NB4 (cell line): Measurements from ENCODE around the gene CDK14.

Experiments
- DNase-seq: peaks from one replicate; pipeline ENCODE4 v3.0.0; 2010; ENCODE audit warnings: low read depth
- H3K4me3 ChIP-seq: one replicate; pipeline ENCODE4 v1.5.1; 2011; ENCODE audit warnings: mild to moderate bottlenecking, low read depth, low read length, moderate library complexity
- MYC ChIP-seq: IDR thresholded peaks from 2 replicates; pipeline ENCODE4 v1.6.1; 2011; ENCODE audit warnings: low read depth, low read length
- POLR2A ChIP-seq: IDR thresholded peaks from 2 replicates; pipeline ENCODE4 v1.6.1; 2011; ENCODE audit warnings: mild to moderate bottlenecking; ENCODE audit not compliant: insufficient read length; ENCODE audit errors: extremely low read depth
- TF ChIP-seq, protein P1 (sequence below): IDR thresholded peaks from 2 replicates; pipeline ENCODE4 v1.6.1; 2011; ENCODE audit warnings: low read depth, low read length
- TF ChIP-seq, protein P2 (sequence below): IDR thresholded peaks from one replicate; pipeline ENCODE4 v1.5.1; 2012; ENCODE audit warnings: low read depth, low read length

CDK14 gene

DNA sequence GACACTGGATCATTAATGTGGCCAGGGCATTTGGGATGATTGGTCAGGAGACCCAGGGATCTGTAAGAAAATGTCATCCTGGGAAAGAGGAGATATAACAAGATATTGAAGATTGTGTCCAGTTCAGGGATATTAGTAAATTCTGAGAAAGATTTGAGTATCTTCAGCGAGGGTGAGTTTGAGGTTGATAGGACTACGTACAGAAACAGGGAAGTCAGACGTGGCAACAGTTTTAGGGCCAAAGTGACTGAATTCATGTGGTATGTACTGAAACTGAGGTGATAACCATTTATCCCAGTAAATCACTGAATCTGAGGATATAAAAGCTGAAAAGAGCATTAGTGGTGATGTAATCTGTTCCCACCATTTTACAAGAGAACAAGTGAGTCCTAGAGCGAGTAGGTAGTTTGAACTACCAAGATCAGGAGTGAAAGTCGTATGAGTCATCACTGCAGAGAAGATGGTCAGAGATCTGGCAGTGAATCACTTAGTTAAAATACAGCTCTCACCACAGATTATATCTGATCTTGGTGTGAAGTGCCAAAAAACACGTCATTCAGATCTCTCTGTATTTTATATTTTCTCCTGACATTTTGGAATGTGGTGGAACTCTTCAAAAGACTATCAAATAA, 220.5 kb downstream of the CDK14 start:
- peak; percentile 83 for DNase-seq
- H3K4me3 ChIP-seq, result no peak overlapping the region
- TF ChIP-seq, protein P1, sequence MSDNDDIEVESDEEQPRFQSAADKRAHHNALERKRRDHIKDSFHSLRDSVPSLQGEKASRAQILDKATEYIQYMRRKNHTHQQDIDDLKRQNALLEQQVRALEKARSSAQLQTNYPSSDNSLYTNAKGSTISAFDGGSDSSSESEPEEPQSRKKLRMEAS, result no peak

DNA sequence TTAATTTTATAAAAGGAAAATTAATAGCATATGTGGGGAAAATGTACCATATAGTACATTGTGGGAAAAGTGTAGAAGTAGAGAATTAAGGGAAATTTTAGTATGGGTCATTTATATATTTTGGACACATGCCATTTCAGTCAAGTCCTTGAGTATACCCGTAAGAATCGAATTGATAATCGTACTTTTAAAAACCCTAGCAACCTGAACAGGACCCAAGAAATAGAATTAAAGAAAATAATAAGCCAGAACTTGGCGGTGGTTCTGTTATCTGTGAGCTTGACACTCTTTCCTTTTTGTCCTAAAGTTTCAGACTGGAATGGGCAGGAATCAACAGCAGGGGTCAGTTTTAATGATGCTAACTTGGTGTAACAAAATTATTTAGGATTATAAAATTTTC, 221.0 kb downstream of the CDK14 start:
- TF ChIP-seq, protein P2, sequence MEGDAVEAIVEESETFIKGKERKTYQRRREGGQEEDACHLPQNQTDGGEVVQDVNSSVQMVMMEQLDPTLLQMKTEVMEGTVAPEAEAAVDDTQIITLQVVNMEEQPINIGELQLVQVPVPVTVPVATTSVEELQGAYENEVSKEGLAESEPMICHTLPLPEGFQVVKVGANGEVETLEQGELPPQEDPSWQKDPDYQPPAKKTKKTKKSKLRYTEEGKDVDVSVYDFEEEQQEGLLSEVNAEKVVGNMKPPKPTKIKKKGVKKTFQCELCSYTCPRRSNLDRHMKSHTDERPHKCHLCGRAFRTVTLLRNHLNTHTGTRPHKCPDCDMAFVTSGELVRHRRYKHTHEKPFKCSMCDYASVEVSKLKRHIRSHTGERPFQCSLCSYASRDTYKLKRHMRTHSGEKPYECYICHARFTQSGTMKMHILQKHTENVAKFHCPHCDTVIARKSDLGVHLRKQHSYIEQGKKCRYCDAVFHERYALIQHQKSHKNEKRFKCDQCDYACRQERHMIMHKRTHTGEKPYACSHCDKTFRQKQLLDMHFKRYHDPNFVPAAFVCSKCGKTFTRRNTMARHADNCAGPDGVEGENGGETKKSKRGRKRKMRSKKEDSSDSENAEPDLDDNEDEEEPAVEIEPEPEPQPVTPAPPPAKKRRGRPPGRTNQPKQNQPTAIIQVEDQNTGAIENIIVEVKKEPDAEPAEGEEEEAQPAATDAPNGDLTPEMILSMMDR, result no peak
- TF ChIP-seq POLR2A (no peak), MYC (no peak)
- TF ChIP-seq, protein P1, result no peak
- no peak overlapping the region for H3K4me3 ChIP-seq
- DNase-seq, result no peak

DNA sequence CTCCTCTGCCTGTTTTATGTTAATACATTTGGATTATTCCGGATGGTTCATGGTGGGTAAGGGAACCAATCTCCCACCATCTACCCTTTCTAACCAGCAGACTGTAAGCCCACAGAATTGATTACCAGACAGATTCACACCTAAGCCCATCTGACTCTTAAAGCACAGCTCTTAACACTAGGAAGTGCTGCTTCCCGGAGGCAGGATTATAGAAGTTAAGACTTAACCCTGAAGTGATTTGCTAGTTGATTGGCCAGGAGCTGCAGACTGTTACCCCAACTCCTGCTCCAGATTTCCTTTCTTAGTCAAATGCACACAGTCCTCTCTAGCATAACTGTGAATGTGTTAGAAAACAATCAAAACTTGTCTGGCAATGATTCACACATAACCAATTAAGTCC, 221.7 kb downstream of the CDK14 start:
- H3K4me3 ChIP-seq, result no peak overlapping the region
- DNase-seq, result no peak
- TF ChIP-seq POLR2A (no peak), MYC (no peak)
- TF ChIP-seq, protein P1, result no peak
- TF ChIP-seq, protein P2, result no peak

DNA sequence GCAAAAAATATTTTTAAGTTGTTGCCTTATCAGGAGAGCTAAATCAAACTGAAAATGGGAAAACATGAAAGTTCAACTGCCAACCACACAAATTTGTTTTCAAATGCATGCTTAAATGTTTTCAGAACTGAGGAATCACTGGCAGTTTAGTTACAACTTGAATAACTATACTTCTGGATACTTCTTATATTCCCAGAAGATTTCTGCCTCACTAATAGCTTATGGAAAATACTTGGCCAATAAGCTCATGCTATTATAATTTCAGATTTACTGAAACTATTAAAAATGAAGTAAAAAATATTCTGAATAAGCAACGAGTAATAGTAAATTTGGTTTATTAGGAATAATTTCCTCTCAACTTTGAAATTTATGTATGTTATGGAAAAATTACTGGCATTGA, 222.2 kb downstream of the CDK14 start:
- TF ChIP-seq, protein P2, result no peak
- TF ChIP-seq MYC, result no peak
- no peak for TF ChIP-seq POLR2A
- TF ChIP-seq, protein P1, result no peak
- no peak overlapping the region for H3K4me3 ChIP-seq
- no peak for DNase-seq

DNA sequence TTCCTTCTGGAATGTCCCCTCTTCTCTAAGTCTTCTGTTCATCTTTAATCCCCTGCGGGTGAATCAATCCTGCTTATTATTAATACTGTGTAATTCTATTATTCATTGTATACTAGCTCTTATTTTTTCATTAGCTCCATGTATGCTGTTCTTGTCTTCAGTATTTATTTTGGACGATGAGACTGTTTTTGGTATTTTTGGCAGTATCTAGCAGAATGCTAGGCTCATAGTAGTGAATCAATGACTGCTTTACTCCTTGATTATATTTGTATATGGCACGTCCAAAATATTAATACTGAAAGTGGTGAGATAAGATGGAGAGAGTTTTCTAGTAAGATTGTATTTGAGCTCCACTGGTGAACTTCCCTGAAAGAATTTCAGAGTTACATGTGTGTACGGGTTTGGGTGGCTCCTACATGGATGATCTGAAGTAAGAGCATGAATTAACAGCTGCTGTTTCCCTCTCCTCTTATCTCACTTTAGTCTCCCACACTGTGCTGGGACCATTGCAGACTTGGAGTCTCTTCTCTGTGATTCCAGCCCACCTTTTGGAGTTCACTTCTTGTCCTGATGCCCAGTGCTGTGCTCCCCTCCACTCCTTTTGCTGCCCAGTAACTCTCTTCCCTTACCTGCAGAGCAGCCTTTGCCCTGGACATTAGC, 226.0 kb downstream of the CDK14 start:
- TF ChIP-seq, protein P1, result no peak
- TF ChIP-seq POLR2A (no peak), MYC (no peak)
- TF ChIP-seq, protein P2, result no peak
- H3K4me3 ChIP-seq, result no peak overlapping the region
- DNase-seq, result no peak

DNA sequence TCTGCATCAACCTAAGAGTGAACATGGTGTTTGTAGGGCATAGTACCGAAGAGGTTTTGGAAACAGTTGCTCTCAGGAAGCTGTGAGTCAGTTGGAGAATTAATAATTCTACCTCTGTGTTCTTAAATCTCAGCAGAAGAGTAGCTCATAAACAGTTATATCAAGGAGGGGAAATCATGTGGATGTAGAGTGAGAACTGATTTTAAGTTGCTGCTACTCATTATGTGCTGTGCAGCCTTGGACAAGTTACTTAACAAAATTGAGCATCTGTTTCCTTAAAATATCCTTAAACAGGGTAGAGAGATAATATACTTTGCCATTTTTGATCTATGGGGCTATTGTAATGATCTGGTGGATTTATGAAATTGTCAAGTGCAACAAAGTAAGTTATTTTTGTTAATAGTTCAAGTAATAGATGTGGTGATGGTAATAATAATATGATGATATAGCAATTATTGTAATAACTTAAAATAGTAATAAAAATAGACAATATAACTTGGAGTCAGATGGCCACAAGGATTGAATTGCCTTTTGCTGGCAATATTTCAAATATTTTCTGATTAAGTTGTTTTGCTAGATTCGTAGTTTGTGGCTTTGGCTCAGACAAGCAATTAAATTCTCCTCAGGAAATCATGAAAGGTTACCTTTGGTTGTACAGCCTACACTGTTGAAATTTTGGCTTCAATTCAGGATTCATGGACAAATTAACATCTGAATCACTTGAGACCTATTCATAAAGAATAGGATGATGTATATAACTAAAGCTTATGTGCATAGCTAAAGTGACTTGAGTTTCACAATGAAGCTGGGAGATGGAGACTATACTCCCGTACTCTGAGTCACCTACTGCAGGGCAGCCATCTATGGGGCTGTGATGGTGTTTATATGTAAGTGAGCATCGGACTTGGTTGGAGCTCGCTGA, 228.5 kb downstream of the CDK14 start:
- DNase-seq, result peak; percentile 7
- TF ChIP-seq, protein P2, result no peak
- TF ChIP-seq, protein P1, result no peak
- TF ChIP-seq POLR2A (no peak), MYC (no peak)
- H3K4me3 ChIP-seq, result no peak overlapping the region
